IPS-NIHi7 (cell line): Measurements from ENCODE around the gene ADCK1.
"Not testable (repeated sequence)": the region's sequence is repeated elsewhere in the genome, so short reads cannot be mapped to it uniquely, and the experiment has no call there.

ENCODE experiments used
- DNase-seq: peaks from one replicate; pipeline ENCODE4 v3.0.0; 2012; ENCODE audit warnings: mixed read lengths; ENCODE audit errors: extremely low spot score

Gene ADCK1

GRCh38 chr14:77950371-77951063 is 150.6 kb downstream of the ADCK1 start:
- no peak for DNase-seq

GRCh38 chr14:77955816-77956484 is 156.0 kb downstream of the ADCK1 start:
- DNase-seq = no peak

GRCh38 chr14:77959686-77960085 is 159.8 kb downstream of the ADCK1 start:
- not testable (repeated sequence) for DNase-seq

GRCh38 chr14:77961847-77962580 is 162.1 kb downstream of the ADCK1 start:
- no peak for DNase-seq

- DNase-seq = no peak
Measured at GRCh38 chr14:77962731-77963520, 163.0 kb downstream of the ADCK1 start.

GRCh38 chr14:77964586-77964985 is 164.7 kb downstream of the ADCK1 start:
- no peak for DNase-seq

- no peak for DNase-seq
Measured at GRCh38 chr14:77965050-77965449, 165.1 kb downstream of the ADCK1 start.

GRCh38 chr14:77965919-77966435 is 166.1 kb downstream of the ADCK1 start:
- peak; percentile 66 for DNase-seq

GRCh38 chr14:77967110-77967509 is 167.2 kb downstream of the ADCK1 start:
- no peak for DNase-seq

- no peak for DNase-seq
Measured at GRCh38 chr14:77970646-77971045, 170.7 kb downstream of the ADCK1 start.

GRCh38 chr14:77973246-77973645 is 173.3 kb downstream of the ADCK1 start:
- DNase-seq = no peak

- no peak for DNase-seq
Measured at GRCh38 chr14:77976591-77976990, 176.7 kb downstream of the ADCK1 start.

- no peak for DNase-seq
Measured at GRCh38 chr14:77979171-77979570, 179.3 kb downstream of the ADCK1 start.

GRCh38 chr14:77979666-77980351 is 179.9 kb downstream of the ADCK1 start:
- peak; percentile 80 for DNase-seq

GRCh38 chr14:77980475-77981321 is 180.8 kb downstream of the ADCK1 start:
- peak; percentile 65 for DNase-seq
